ENCODE measurements around the gene VEGFC. TPM values are rescaled to one million over a fixed set of nuclear protein-coding genes. Genes with fewer than 3 reads are reported as not detected.

VEGFC gene
- total RNA-seq, 1 experiment from 2014 or later, result not detected

GRCh38 chr4:176782794-176783193, 9.9 kb downstream of the VEGFC start:
- no peak overlapping the region for H3K27ac Mint-ChIP-seq (ENCODE audit: unreplicated experiment)
- H3K4me3 ChIP-seq (ENCODE audit: low read depth, low read length), result no peak overlapping the region
- no TSS peak for BruUV-seq (replicated peaks)
- H3K9me3 Mint-ChIP-seq (ENCODE audit: unreplicated experiment), result no peaks in the 10 kb centered on the region
- CTCF ChIA-PET, result no interaction called here
- no peak for TF ChIP-seq CTCF (IDR thresholded peaks at IDR 0.05; ENCODE audit: insufficient read depth in 1 of 2, low read depth in 1 of 2, low read length in 1 of 2, severe bottlenecking in 1 of 2, unreplicated experiment in 1 of 2)
- H3K27me3 Mint-ChIP-seq (ENCODE audit: insufficient read depth, unreplicated experiment), result peaks cover 1% of the 10 kb centered on the region
- H3K27me3 ChIP-seq (replicated peaks; ENCODE audit: control insufficient read depth, insufficient read depth, low read length), result no peaks in the 10 kb centered on the region
- H3K4me1 ChIP-seq, result no peaks in the 10 kb centered on the region
- H3K36me3 ChIP-seq (ENCODE audit: control insufficient read depth, insufficient read depth, low read length), result no peaks in the 10 kb centered on the region
- H3K9me3 ChIP-seq, result no peaks in the 10 kb centered on the region
- no peak overlapping the region for H3K4me3 Mint-ChIP-seq (ENCODE audit: unreplicated experiment)
- no peak for DNase-seq
- H3K36me3 Mint-ChIP-seq (ENCODE audit: insufficient read depth, unreplicated experiment), result no peaks in the 10 kb centered on the region
- POLR2A ChIA-PET, result no interaction called here
- intact Hi-C loops (cut with micrococcal nuclease; ENCODE audit: unreplicated experiment), result no loop called here
- no peaks in the 10 kb centered on the region for H3K4me1 Mint-ChIP-seq (ENCODE audit: low read depth, unreplicated experiment)

- Histone ChIP-seq H3K9me3 (no peaks in the 10 kb centered on the region), H3K27me3 (replicated peaks; ENCODE audit: control insufficient read depth, insufficient read depth, low read length) (no peaks in the 10 kb centered on the region), H3K36me3 (ENCODE audit: control insufficient read depth, insufficient read depth, low read length) (no peaks in the 10 kb centered on the region), H3K4me3 (ENCODE audit: low read depth, low read length) (no peak overlapping the region), H3K4me1 (no peaks in the 10 kb centered on the region)
- Mint-ChIP-seq H3K36me3 (ENCODE audit: insufficient read depth, unreplicated experiment) (no peaks in the 10 kb centered on the region), H3K4me1 (ENCODE audit: low read depth, unreplicated experiment) (no peaks in the 10 kb centered on the region), H3K9me3 (ENCODE audit: unreplicated experiment) (no peaks in the 10 kb centered on the region), H3K4me3 (ENCODE audit: unreplicated experiment) (no peak overlapping the region), H3K27ac (ENCODE audit: unreplicated experiment) (no peak overlapping the region), H3K27me3 (ENCODE audit: insufficient read depth, unreplicated experiment) (no peaks in the 10 kb centered on the region)
- TF ChIP-seq CTCF (IDR thresholded peaks at IDR 0.05; ENCODE audit: insufficient read depth in 1 of 2, low read depth in 1 of 2, low read length in 1 of 2, severe bottlenecking in 1 of 2, unreplicated experiment in 1 of 2), result no peak
- DNase-seq, result no peak
- intact Hi-C loops (cut with micrococcal nuclease; ENCODE audit: unreplicated experiment), result no loop called here
- ChIA-PET CTCF (no interaction called here), POLR2A (no interaction called here)
- BruUV-seq (replicated peaks), result no TSS peak
Measured at GRCh38 chr4:176782191-176782590, 10.5 kb downstream of the VEGFC start.

- H3K4me1 ChIP-seq, result no peaks in the 10 kb centered on the region
- H3K36me3 ChIP-seq (ENCODE audit: control insufficient read depth, insufficient read depth, low read length), result no peaks in the 10 kb centered on the region
- H3K27me3 ChIP-seq (replicated peaks; ENCODE audit: control insufficient read depth, insufficient read depth, low read length), result no peaks in the 10 kb centered on the region
- Mint-ChIP-seq H3K4me1 (ENCODE audit: low read depth, unreplicated experiment) (no peaks in the 10 kb centered on the region), H3K27me3 (ENCODE audit: insufficient read depth, unreplicated experiment) (no peaks in the 10 kb centered on the region), H3K4me3 (ENCODE audit: unreplicated experiment) (no peak overlapping the region), H3K27ac (ENCODE audit: unreplicated experiment) (no peak overlapping the region), H3K36me3 (ENCODE audit: insufficient read depth, unreplicated experiment) (no peaks in the 10 kb centered on the region), H3K9me3 (ENCODE audit: unreplicated experiment) (no peaks in the 10 kb centered on the region)
- POLR2A ChIA-PET, result no interaction called here
- no peak overlapping the region for H3K4me3 ChIP-seq (ENCODE audit: low read depth, low read length)
- no peaks in the 10 kb centered on the region for H3K9me3 ChIP-seq
- no peak for TF ChIP-seq CTCF (IDR thresholded peaks at IDR 0.05; ENCODE audit: insufficient read depth in 1 of 2, low read depth in 1 of 2, low read length in 1 of 2, severe bottlenecking in 1 of 2, unreplicated experiment in 1 of 2)
- no TSS peak for BruUV-seq (replicated peaks)
- CTCF ChIA-PET, result no interaction called here
- DNase-seq, result no peak
- intact Hi-C loops (cut with micrococcal nuclease; ENCODE audit: unreplicated experiment), result no loop called here
Measured at GRCh38 chr4:176781739-176782100, 11.0 kb downstream of the VEGFC start.
